Neuronal stem cell (in vitro differentiated cells): ENCODE results near the gene KRTAP19-3.

Experiments
- DNase-seq: peaks from one replicate; pipeline ENCODE4 v3.0.0-alpha.2; 2013; ENCODE audit warnings: low spot score
- H2AFZ ChIP-seq: one replicate; pipeline ENCODE4 v1.6.1; 2013; ENCODE audit warnings: mild to moderate bottlenecking, low read length, inconsistent platforms
- H2AK5ac ChIP-seq: 2 replicates; pipeline ENCODE4 v1.6.1; 2013; ENCODE audit warnings: low read depth, mild to moderate bottlenecking, inconsistent platforms, low read length, moderate library complexity, mixed read lengths
- H2BK120ac ChIP-seq: 2 replicates; pipeline ENCODE4 v1.6.1; 2013; ENCODE audit warnings: low read depth, mild to moderate bottlenecking, inconsistent platforms, low read length, moderate library complexity, mixed read lengths
- H2BK12ac ChIP-seq: one replicate; pipeline ENCODE4 v1.6.1; 2013; ENCODE audit warnings: low read length, inconsistent platforms
- H2BK15ac ChIP-seq: 2 replicates; pipeline ENCODE4 v1.6.1; 2013; ENCODE audit warnings: mild to moderate bottlenecking, low read length, inconsistent platforms, mixed read lengths
- H2BK5ac ChIP-seq: one replicate; pipeline ENCODE4 v1.6.1; 2013; ENCODE audit warnings: inconsistent platforms, mild to moderate bottlenecking, low read length, moderate library complexity
- H3K14ac ChIP-seq: one replicate; pipeline ENCODE4 v1.6.1; 2013; ENCODE audit warnings: low read length, inconsistent platforms
- H3K18ac ChIP-seq: 2 replicates; pipeline ENCODE4 v1.6.1; 2013; ENCODE audit warnings: low read length, inconsistent platforms
- H3K23ac ChIP-seq: 2 replicates; pipeline ENCODE4 v1.6.1; 2013; ENCODE audit warnings: low read depth, mild to moderate bottlenecking, mixed read lengths, low read length, inconsistent platforms; ENCODE audit not compliant: poor library complexity
- H3K27ac ChIP-seq: replicated peaks from 3 replicates; pipeline ENCODE4 v1.5.1; 2013; ENCODE audit warnings: low read length, inconsistent platforms
- H3K27me3 ChIP-seq, 3 experiments: 2 replicates each; pipeline ENCODE4 v1.6.1; 2013; ENCODE audit warnings: low read length in 3 of 3, mild to moderate bottlenecking in 2 of 3, inconsistent platforms in 1 of 3, low read depth in 1 of 3, mixed read lengths in 1 of 3, moderate library complexity in 1 of 3; ENCODE audit not compliant: control insufficient read depth in 3 of 3, insufficient read depth in 3 of 3
- H3K36me3 ChIP-seq, 2 donors: replicated peaks in 1 of 2; 2 replicates each; pipeline ENCODE4 v1.6.1; 2013; ENCODE audit warnings: low read length in 2 of 2; ENCODE audit not compliant: control insufficient read depth in 2 of 2, insufficient read depth in 2 of 2
- H3K4ac ChIP-seq: 2 replicates; pipeline ENCODE4 v1.6.1; 2013; ENCODE audit warnings: inconsistent platforms, mild to moderate bottlenecking, low read length, moderate library complexity
- H3K4me1 ChIP-seq, 2 donors: 1 replicate in 1 of 2; 2 replicates in 1 of 2; pipeline ENCODE4 v1.6.1; 2013; ENCODE audit warnings: low read length in 2 of 2, low read depth in 1 of 2; ENCODE audit not compliant: control insufficient read depth in 2 of 2, insufficient read depth in 1 of 2
- H3K4me2 ChIP-seq: one replicate; pipeline ENCODE4 v1.6.1; 2013; ENCODE audit warnings: mild to moderate bottlenecking, low read length, inconsistent platforms; ENCODE audit not compliant: insufficient read depth, poor library complexity, severe bottlenecking
- H3K4me3 ChIP-seq, 2 donors: 2 replicates each; pipeline ENCODE4 v1.5.1; 2013; ENCODE audit warnings: low read length in 2 of 2, mild to moderate bottlenecking in 2 of 2, inconsistent platforms in 1 of 2, moderate library complexity in 1 of 2
- H3K79me1 ChIP-seq: one replicate; pipeline ENCODE4 v1.6.1; 2013; ENCODE audit warnings: low read depth, mild to moderate bottlenecking, inconsistent platforms, low read length, moderate library complexity
- H3K9ac ChIP-seq: one replicate; pipeline ENCODE4 v1.6.1; 2013; ENCODE audit warnings: mild to moderate bottlenecking, low read depth, low read length, inconsistent platforms; ENCODE audit not compliant: poor library complexity
- H3K9me3 ChIP-seq, 2 donors: replicated peaks in 1 of 2; 2 replicates each; pipeline versions ENCODE3 to v1.6.1; 2013; ENCODE audit warnings: low read length in 2 of 2, mild to moderate bottlenecking in 2 of 2, inconsistent platforms in 1 of 2, low read depth in 1 of 2, mixed read lengths in 1 of 2, moderate library complexity in 1 of 2; ENCODE audit not compliant: control insufficient read depth in 2 of 2, insufficient read depth in 1 of 2
- H4K8ac ChIP-seq: one replicate; pipeline ENCODE4 v1.6.1; 2013; ENCODE audit warnings: low read depth, mild to moderate bottlenecking, inconsistent platforms, low read length, moderate library complexity
- H4K91ac ChIP-seq: one replicate; pipeline ENCODE4 v1.6.1; 2013; ENCODE audit warnings: low read length, low read depth, mild to moderate bottlenecking, inconsistent platforms; ENCODE audit not compliant: poor library complexity
- WGBS, 2 donors: extraction: QIAGEN DNeasy Blood & Tissue Kit; methylation state at CpG; one replicate each; pipeline ENCODE4 v1.1.7; 2013; ENCODE audit warnings: missing lambda C conversion rate in 2 of 2, mixed read lengths in 1 of 2; ENCODE audit not compliant: insufficient read length in 2 of 2, insufficient replicate concordance in 1 of 2; ENCODE audit errors: extremely low coverage in 2 of 2; 5-methylcytosine and 5-hydroxymethylcytosine counted together

KRTAP19-3 gene

DNA sequence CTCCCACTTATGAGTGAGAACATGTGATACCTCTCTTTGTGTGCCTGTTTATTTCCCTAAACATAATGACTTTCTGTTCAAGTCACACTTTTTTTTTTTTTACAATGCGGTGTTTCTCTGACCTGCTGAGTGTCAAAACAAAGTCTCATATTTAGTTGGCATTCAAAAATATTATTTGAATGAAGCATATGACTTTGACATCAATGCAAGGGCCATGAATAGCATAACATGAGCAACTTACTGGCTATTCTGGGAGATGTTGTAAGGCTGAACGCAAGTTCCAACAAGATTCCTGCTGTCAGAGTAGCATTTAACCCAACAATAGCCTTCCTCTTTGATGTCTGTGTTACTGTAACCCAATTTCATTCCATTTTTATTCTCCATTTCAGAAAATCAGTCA, 9.7 kb downstream of the KRTAP19-3 start:
- H3K4me1 ChIP-seq, result no peaks in the 10 kb centered on the region
- H3K4me3 ChIP-seq, result no peak overlapping the region
- H3K4ac ChIP-seq, result no peak overlapping the region
- no peak overlapping the region for H3K23ac ChIP-seq
- no peaks in the 10 kb centered on the region for H3K79me1 ChIP-seq
- H3K27me3 ChIP-seq, result no peaks in the 10 kb centered on the region
- H2BK15ac ChIP-seq, result no peak overlapping the region
- H2AK5ac ChIP-seq, result no peak overlapping the region
- no peak overlapping the region for H3K4me2 ChIP-seq
- no CpG with 5 or more reads among the region's 2 CpGs for WGBS, 2 donors
- H4K91ac ChIP-seq, result no peak overlapping the region
- H2BK120ac ChIP-seq, result no peak overlapping the region
- no peak overlapping the region for H3K14ac ChIP-seq
- no peak overlapping the region for H4K8ac ChIP-seq
- H3K36me3 ChIP-seq, result no peaks in the 10 kb centered on the region
- H2BK5ac ChIP-seq, result no peak overlapping the region
- H3K27ac ChIP-seq, result no peak overlapping the region
- no peak overlapping the region for H3K18ac ChIP-seq
- DNase-seq, result no peak
- H3K9me3 ChIP-seq, result peaks cover 0 to 1% of the 10 kb centered on the region in 2 donors
- H3K9ac ChIP-seq, result no peak overlapping the region
- no peak overlapping the region for H2BK12ac ChIP-seq
- H2AFZ ChIP-seq, result no peak overlapping the region

- no peak within 1 kb of the TSS for H3K27ac ChIP-seq
- no peaks in the 10 kb centered on the region for H3K27me3 ChIP-seq
- H3K18ac ChIP-seq, result no peak within 1 kb of the TSS
- H3K36me3 ChIP-seq, result no peaks in the 10 kb centered on the region
- H3K23ac ChIP-seq, result no peak within 1 kb of the TSS
- no CpG with 5 or more reads among the region's 7 CpGs for WGBS, 2 donors
- H3K4me3 ChIP-seq, result no peak within 1 kb of the TSS
- H3K4me1 ChIP-seq, result no peaks in the 10 kb centered on the region
- H3K79me1 ChIP-seq, result no peaks in the 10 kb centered on the region
- H2BK120ac ChIP-seq, result no peak within 1 kb of the TSS
- no peak within 1 kb of the TSS for H3K14ac ChIP-seq
- H3K9ac ChIP-seq, result no peak within 1 kb of the TSS
- H2BK5ac ChIP-seq, result no peak within 1 kb of the TSS
- H4K91ac ChIP-seq, result no peak within 1 kb of the TSS
- H3K4ac ChIP-seq, result no peak within 1 kb of the TSS
- no peak within 1 kb of the TSS for H2AK5ac ChIP-seq
- no peak within 1 kb of the TSS for H2BK15ac ChIP-seq
- no peak within 1 kb of the TSS for H2BK12ac ChIP-seq
- H3K9me3 ChIP-seq, result no peaks in the 10 kb centered on the region
- no peak within 1 kb of the TSS for H2AFZ ChIP-seq
- H3K4me2 ChIP-seq, result no peak within 1 kb of the TSS
- H4K8ac ChIP-seq, result no peak within 1 kb of the TSS
- DNase-seq, result no peak
Observed at GRCh38 chr21:30480145-30480544, 11.7 kb downstream of the KRTAP19-3 start, which contains the start of gene KRTAP19-1. TSS of gene KRTAP19-1 (minus strand) at chr21:30480367. CDS start at chr21:30480317, 50 bp downstream.

GRCh38 chr21:30479259-30479658, 12.6 kb downstream of the KRTAP19-3 start:
- no peaks in the 10 kb centered on the region for H3K4me1 ChIP-seq
- WGBS, 2 donors, result no CpG with 5 or more reads among the region's 4 CpGs
- no peak overlapping the region for H3K23ac ChIP-seq

DNA sequence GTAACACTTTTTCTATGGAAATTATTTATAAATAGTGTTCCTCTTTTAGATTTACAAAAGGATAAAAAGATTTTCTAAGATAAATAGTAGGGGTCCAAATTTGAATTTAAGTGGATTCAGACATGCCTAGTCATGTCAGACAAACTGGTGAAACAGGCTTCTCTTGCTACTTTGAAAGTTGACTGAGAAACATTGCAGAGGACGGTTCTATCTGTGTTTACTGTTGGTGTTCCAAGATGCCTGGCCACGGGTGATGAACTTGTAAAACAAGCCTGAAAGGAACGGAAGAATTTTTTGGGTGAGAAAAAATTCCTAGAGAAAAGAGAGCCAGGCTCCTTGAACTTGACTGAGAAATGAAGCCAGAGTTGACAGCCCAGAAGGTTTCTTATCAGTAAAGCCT, 13.8 kb downstream of the KRTAP19-3 start:
- Histone ChIP-seq H2BK5ac (no peak overlapping the region), H3K4me2 (no peak overlapping the region), H2AK5ac (no peak overlapping the region), H3K9ac (no peak overlapping the region), H4K91ac (no peak overlapping the region), H3K36me3 (no peaks in the 10 kb centered on the region), H3K14ac (no peak overlapping the region), H3K9me3 (no peaks in the 10 kb centered on the region), H4K8ac (no peak overlapping the region), H3K4me3 (no peak overlapping the region), H3K4ac (no peak overlapping the region), H3K79me1 (no peaks in the 10 kb centered on the region), H3K4me1 (no peaks in the 10 kb centered on the region), H2BK15ac (no peak overlapping the region), H2AFZ (no peak overlapping the region), H3K23ac (no peak overlapping the region), H3K18ac (no peak overlapping the region), H2BK120ac (no peak overlapping the region), H3K27me3 (no peaks in the 10 kb centered on the region), H2BK12ac (no peak overlapping the region), H3K27ac (no peak overlapping the region)
- no peak for DNase-seq
- no CpG with 5 or more reads among the region's 3 CpGs for WGBS, 2 donors

More at GRCh38 chr21:30479259-30479658, 12.6 kb downstream of the KRTAP19-3 start:
- no peaks in the 10 kb centered on the region for H3K79me1 ChIP-seq
- no peak overlapping the region for H2BK12ac ChIP-seq
- no peaks in the 10 kb centered on the region for H3K27me3 ChIP-seq
- no peak overlapping the region for H3K4ac ChIP-seq
- no peak overlapping the region for H4K91ac ChIP-seq
- H2BK120ac ChIP-seq, result no peak overlapping the region
- H3K36me3 ChIP-seq, result no peaks in the 10 kb centered on the region
- H3K14ac ChIP-seq, result no peak overlapping the region
- DNase-seq, result no peak
- H3K18ac ChIP-seq, result no peak overlapping the region
- no peak overlapping the region for H3K9ac ChIP-seq
- no peak overlapping the region for H2AK5ac ChIP-seq
- H3K4me2 ChIP-seq, result no peak overlapping the region
- no peak overlapping the region for H2AFZ ChIP-seq
- H4K8ac ChIP-seq, result no peak overlapping the region
- no peak overlapping the region for H3K4me3 ChIP-seq
- H2BK15ac ChIP-seq, result no peak overlapping the region
- no peaks in the 10 kb centered on the region for H3K9me3 ChIP-seq
- no peak overlapping the region for H2BK5ac ChIP-seq
- no peak overlapping the region for H3K27ac ChIP-seq
